DND-41 (cell line): ENCODE results near the gene BEND3.

Experiments used
- ATAC-seq: fragments of 200-7000 bp; cut with Tn5 transposase; 3 replicates; pipeline ENCODE4 v1.9.1; 2021; ENCODE audit warnings: low read depth; ENCODE audit not compliant: insufficient read depth
- DNase-seq: peaks from one replicate; pipeline ENCODE4 v3.0.0-alpha.2; 2020
- H2AFZ ChIP-seq: 2 replicates; pipeline ENCODE4 v1.6.0; 2012; ENCODE audit warnings: low read depth, low read length
- H3K27ac ChIP-seq: 2 replicates; pipeline ENCODE4 v1.5.1; 2012; ENCODE audit warnings: low read length, inconsistent platforms
- H3K27me3 ChIP-seq: fragments of 200-600 bp; sonication (generic); 2 replicates; pipeline ENCODE4 v1.6.0; 2012; ENCODE audit warnings: low read length, mild to moderate bottlenecking, inconsistent platforms; ENCODE audit not compliant: insufficient read depth, poor library complexity
- H3K36me3 ChIP-seq: 2 replicates; pipeline ENCODE4 v1.5.1; 2012; ENCODE audit warnings: low read length, inconsistent platforms; ENCODE audit not compliant: insufficient read depth
- H3K4me1 ChIP-seq: 2 replicates; pipeline ENCODE4 v1.5.1; 2012; ENCODE audit warnings: mild to moderate bottlenecking, low read length; ENCODE audit not compliant: insufficient read depth
- H3K4me2 ChIP-seq: 2 replicates; pipeline ENCODE4 v1.6.0; 2012; ENCODE audit warnings: mild to moderate bottlenecking, moderate library complexity, low read length, inconsistent platforms; ENCODE audit not compliant: insufficient read depth
- H3K4me3 ChIP-seq, 2 experiments: fragments of 200-600 bp in 1 of 2; shearing (Covaris generic) in 1 of 2; 2 replicates each; pipeline ENCODE4 v1.5.1; 2012 to 2016; ENCODE audit warnings: inconsistent platforms in 2 of 2, low read length in 2 of 2, mild to moderate bottlenecking in 2 of 2, low read depth in 1 of 2, moderate library complexity in 1 of 2
- H3K79me2 ChIP-seq: 2 replicates; pipeline ENCODE4 v1.6.0; 2012; ENCODE audit warnings: low read length, inconsistent platforms; ENCODE audit not compliant: insufficient read depth
- H3K9ac ChIP-seq: 2 replicates; pipeline ENCODE4 v1.6.0; 2012; ENCODE audit warnings: low read depth, mild to moderate bottlenecking, inconsistent platforms, low read length, moderate library complexity
- H3K9me3 ChIP-seq: 2 replicates; pipeline ENCODE4 v1.5.1; 2012; ENCODE audit warnings: low read length, moderate library complexity, mild to moderate bottlenecking, inconsistent platforms; ENCODE audit not compliant: insufficient read depth, severe bottlenecking
- H4K20me1 ChIP-seq: 2 replicates; pipeline ENCODE4 v1.6.0; 2012; ENCODE audit warnings: low read length; ENCODE audit not compliant: insufficient read depth
- EZH2 ChIP-seq: IDR thresholded peaks from 3 replicates; pipeline ENCODE4 v1.6.1; 2012; ENCODE audit warnings: borderline replicate concordance, low read depth, mild to moderate bottlenecking, moderate library complexity, low read length, inconsistent platforms; ENCODE audit not compliant: severe bottlenecking
- TF ChIP-seq, protein P1 (sequence below): IDR thresholded peaks from 2 replicates; pipeline ENCODE4 v1.5.1; 2012; ENCODE audit warnings: borderline replicate concordance, low read length, moderate library complexity, mild to moderate bottlenecking; ENCODE audit not compliant: poor library complexity, severe bottlenecking; ENCODE audit errors: extremely low read depth

Gene BEND3

DNA sequence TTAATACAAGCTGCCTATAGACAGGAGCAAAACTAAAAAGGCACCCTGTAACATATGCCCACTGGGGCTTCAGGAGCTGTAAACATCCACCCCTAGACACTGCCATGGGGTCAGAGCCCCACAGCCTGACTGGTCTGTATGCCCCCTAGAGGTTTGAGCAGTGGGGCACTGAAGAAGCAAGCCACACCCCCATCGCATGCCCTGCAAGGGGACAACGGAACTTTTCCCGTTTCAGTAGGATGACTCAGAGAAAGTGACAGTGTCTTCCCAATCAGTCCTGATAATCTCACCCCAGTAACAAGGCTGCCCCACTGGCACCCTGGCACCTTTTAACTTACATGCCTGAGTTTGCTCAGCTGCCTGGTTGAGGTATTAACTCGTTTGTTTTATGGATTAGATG lies 35.9 kb downstream of the BEND3 start:
- Histone ChIP-seq H3K9me3 (no peaks in the 10 kb centered on the region), H3K4me2 (no peak overlapping the region), H3K79me2 (no peaks in the 10 kb centered on the region), H3K27me3 (no peaks in the 10 kb centered on the region), H2AFZ (no peak overlapping the region), H3K27ac (no peak overlapping the region), H4K20me1 (no peaks in the 10 kb centered on the region), H3K36me3 (peaks cover 37% of the 10 kb centered on the region), H3K4me1 (no peaks in the 10 kb centered on the region), H3K9ac (no peak overlapping the region), H3K4me3 (no peak overlapping the region)
- no peak for DNase-seq
- no peak for ATAC-seq
- TF ChIP-seq, protein P1, sequence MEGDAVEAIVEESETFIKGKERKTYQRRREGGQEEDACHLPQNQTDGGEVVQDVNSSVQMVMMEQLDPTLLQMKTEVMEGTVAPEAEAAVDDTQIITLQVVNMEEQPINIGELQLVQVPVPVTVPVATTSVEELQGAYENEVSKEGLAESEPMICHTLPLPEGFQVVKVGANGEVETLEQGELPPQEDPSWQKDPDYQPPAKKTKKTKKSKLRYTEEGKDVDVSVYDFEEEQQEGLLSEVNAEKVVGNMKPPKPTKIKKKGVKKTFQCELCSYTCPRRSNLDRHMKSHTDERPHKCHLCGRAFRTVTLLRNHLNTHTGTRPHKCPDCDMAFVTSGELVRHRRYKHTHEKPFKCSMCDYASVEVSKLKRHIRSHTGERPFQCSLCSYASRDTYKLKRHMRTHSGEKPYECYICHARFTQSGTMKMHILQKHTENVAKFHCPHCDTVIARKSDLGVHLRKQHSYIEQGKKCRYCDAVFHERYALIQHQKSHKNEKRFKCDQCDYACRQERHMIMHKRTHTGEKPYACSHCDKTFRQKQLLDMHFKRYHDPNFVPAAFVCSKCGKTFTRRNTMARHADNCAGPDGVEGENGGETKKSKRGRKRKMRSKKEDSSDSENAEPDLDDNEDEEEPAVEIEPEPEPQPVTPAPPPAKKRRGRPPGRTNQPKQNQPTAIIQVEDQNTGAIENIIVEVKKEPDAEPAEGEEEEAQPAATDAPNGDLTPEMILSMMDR = no peak
- no peak for TF ChIP-seq EZH2

DNA sequence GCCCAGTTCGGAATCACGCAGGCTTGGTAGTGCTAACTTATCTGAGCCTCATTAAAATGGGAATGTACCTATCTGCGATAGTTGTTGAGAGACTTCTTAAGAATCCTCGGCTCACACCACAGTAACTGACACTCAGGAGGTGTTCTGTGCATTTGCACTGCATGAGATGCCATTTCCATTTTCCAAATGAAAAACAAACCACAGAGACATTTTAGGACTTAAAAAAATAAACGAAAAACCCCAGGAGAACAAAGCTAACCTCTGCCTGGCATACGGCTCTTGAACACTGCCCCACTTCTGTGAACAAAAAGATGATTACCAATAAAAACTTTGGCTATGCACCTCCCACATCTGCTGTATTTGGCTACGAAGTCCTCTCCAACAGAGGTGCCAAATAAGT lies 37.6 kb downstream of the BEND3 start:
- no peak overlapping the region for H3K4me3 ChIP-seq
- no peak overlapping the region for H3K4me2 ChIP-seq
- H3K9ac ChIP-seq = no peak overlapping the region
- no peaks in the 10 kb centered on the region for H3K4me1 ChIP-seq
- H4K20me1 ChIP-seq = no peaks in the 10 kb centered on the region
- no peak overlapping the region for H3K27ac ChIP-seq
- TF ChIP-seq, protein P1 = no peak
- TF ChIP-seq EZH2 = no peak
- ATAC-seq (no peak), DNase-seq (no peak)
- no peaks in the 10 kb centered on the region for H3K27me3 ChIP-seq
- H3K79me2 ChIP-seq = no peaks in the 10 kb centered on the region
- peaks cover 35% of the 10 kb centered on the region for H3K36me3 ChIP-seq
- H3K9me3 ChIP-seq = no peaks in the 10 kb centered on the region
- H2AFZ ChIP-seq = no peak overlapping the region

DNA sequence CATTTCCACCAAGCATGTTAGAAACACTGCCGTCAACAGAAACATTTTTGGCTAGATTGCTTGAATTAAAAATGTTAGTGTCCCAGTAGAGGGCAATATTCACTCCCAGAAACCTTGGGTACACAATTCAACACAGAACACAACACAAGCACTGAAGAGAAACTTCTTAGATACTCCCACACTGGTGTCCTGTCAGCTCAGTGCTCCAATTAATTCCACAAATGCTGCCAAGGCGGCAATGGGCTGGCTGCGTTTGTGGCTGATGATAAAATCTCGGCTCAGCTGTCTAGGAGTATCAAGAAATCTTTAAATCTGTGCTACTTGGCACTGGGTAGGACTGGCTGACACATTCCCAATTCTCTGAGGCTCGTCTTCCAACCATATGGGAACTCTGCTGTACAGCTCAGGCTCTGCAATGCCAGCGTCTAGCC lies 39.3 kb downstream of the BEND3 start:
- Histone ChIP-seq H3K4me2 (no peak overlapping the region), H3K36me3 (peaks cover 40% of the 10 kb centered on the region), H4K20me1 (no peaks in the 10 kb centered on the region), H3K9me3 (no peaks in the 10 kb centered on the region), H3K4me1 (no peaks in the 10 kb centered on the region), H2AFZ (no peak overlapping the region), H3K9ac (no peak overlapping the region), H3K79me2 (no peaks in the 10 kb centered on the region), H3K4me3 (no peak overlapping the region), H3K27ac (no peak overlapping the region), H3K27me3 (no peaks in the 10 kb centered on the region)
- TF ChIP-seq EZH2 = no peak
- TF ChIP-seq, protein P1 = peak; percentile 11
- DNase-seq (no peak), ATAC-seq (no peak)

DNA sequence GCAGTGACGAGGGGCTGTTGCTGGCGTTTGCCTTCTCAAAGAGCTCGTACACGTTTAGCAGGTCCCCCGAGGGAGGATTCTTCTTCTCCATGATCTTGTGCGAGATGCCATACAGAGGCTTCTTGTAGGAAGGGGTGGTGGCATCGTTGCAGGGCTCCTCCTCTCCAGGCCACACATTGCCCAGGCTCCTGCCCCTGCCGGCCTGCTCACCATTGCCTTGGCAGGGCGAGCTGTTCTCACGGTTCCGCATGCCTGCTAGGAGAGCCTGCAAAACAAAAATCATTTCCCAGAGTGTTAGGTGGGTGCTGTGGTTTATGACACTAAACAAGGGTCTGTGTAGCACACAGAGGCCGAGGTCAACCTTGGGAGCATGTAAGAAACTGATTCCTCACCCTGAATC lies 44.6 kb downstream of the BEND3 start:
- H3K4me2 ChIP-seq = no peak overlapping the region
- H3K27ac ChIP-seq = no peak overlapping the region
- H3K79me2 ChIP-seq = no peaks in the 10 kb centered on the region
- ATAC-seq (no peak), DNase-seq (no peak)
- no peak overlapping the region for H3K4me3 ChIP-seq
- no peaks in the 10 kb centered on the region for H3K27me3 ChIP-seq
- peaks cover 58% of the 10 kb centered on the region for H3K36me3 ChIP-seq
- TF ChIP-seq, protein P1 = no peak
- H4K20me1 ChIP-seq = peaks cover 3% of the 10 kb centered on the region; the same call in 1 of the 2 replicates
- peaks cover 2% of the 10 kb centered on the region for H3K4me1 ChIP-seq
- no peak overlapping the region for H2AFZ ChIP-seq
- no peak overlapping the region for H3K9ac ChIP-seq
- no peaks in the 10 kb centered on the region for H3K9me3 ChIP-seq
